H4 (cell line): Measurements from ENCODE around the gene AKAP6. TPM values are rescaled to one million over a fixed set of nuclear protein-coding genes. Genes with fewer than 3 reads are reported as not detected.

Source experiments
- DNase-seq: peaks from one replicate; pipeline ENCODE4 v3.0.0-alpha.2; 2015; ENCODE audit warnings: low spot score
- total RNA-seq: library from RNA; depleted of rRNA; stranded (reverse); fragments of >200 nt; shearing (Covaris generic); gene quantifications from 2 replicates; pipeline ENCODE4 v1.2.3, GENCODE V29; 2014

AKAP6 gene
- total RNA-seq, 1 experiment from 2014 or later = 38.6 TPM

- DNase-seq = no peak
These were observed 373.0 kb downstream of the AKAP6 start for GRCh38 chr14:32702088-32702487.

- DNase-seq = no peak
These were observed 373.5 kb downstream of the AKAP6 start for GRCh38 chr14:32702562-32702961.

- DNase-seq = no peak
These were observed 374.1 kb downstream of the AKAP6 start for GRCh38 chr14:32703183-32703621.

- DNase-seq = no peak
These were observed 377.8 kb downstream of the AKAP6 start for GRCh38 chr14:32706721-32707519.

GRCh38 chr14:32707742-32708500 is 378.8 kb downstream of the AKAP6 start:
- DNase-seq = no peak

- peak; percentile 86 for DNase-seq
These were observed 379.9 kb downstream of the AKAP6 start for GRCh38 chr14:32709027-32709426.

GRCh38 chr14:32710231-32710671 is 381.2 kb downstream of the AKAP6 start:
- peak; percentile 33 for DNase-seq

- DNase-seq = peak; percentile 63
These were observed 381.9 kb downstream of the AKAP6 start for GRCh38 chr14:32710731-32711680.

GRCh38 chr14:32713856-32714255 is 384.8 kb downstream of the AKAP6 start:
- DNase-seq = no peak

GRCh38 chr14:32719601-32720000 is 390.5 kb downstream of the AKAP6 start:
- DNase-seq = no peak

GRCh38 chr14:32720927-32721326 is 391.8 kb downstream of the AKAP6 start:
- no peak for DNase-seq

GRCh38 chr14:32722631-32723183 is 393.6 kb downstream of the AKAP6 start:
- no peak for DNase-seq

- DNase-seq = peak; percentile 82
These were observed 395.9 kb downstream of the AKAP6 start for GRCh38 chr14:32724867-32725471.

GRCh38 chr14:32726516-32726915 is 397.4 kb downstream of the AKAP6 start:
- DNase-seq = no peak

- no peak for DNase-seq
These were observed 398.7 kb downstream of the AKAP6 start for GRCh38 chr14:32727832-32728231.

- no peak for DNase-seq
These were observed 399.4 kb downstream of the AKAP6 start for GRCh38 chr14:32728526-32728925.

- DNase-seq = no peak
These were observed 399.9 kb downstream of the AKAP6 start for GRCh38 chr14:32728976-32729375.

GRCh38 chr14:32731249-32731648 is 402.2 kb downstream of the AKAP6 start:
- DNase-seq = no peak

- DNase-seq = no peak
These were observed 403.9 kb downstream of the AKAP6 start for GRCh38 chr14:32733015-32733414.

- no peak for DNase-seq
These were observed 405.2 kb downstream of the AKAP6 start for GRCh38 chr14:32734261-32734660.

- no peak for DNase-seq
These were observed 408.5 kb downstream of the AKAP6 start for GRCh38 chr14:32737621-32738020.
